Muscle of leg (tissue), 11 donors: ENCODE results near the gene AUTS2. TPM values are rescaled to one million over a fixed set of nuclear protein-coding genes. Genes with fewer than 3 reads are reported as not detected.
A peak's percentile ranks its signal among the peaks of the same experiment; 100 is the strongest.

ENCODE experiments used
- DNase-seq: peaks from one replicate; pipeline ENCODE4 v3.0.0; 2013
- H3K27ac ChIP-seq: one replicate; pipeline ENCODE4 v1.5.1; 2013; ENCODE audit warnings: mild to moderate bottlenecking, low read length, control low read depth
- H3K27me3 ChIP-seq: one replicate; pipeline ENCODE4 v1.6.1; 2013; ENCODE audit warnings: low read length; ENCODE audit not compliant: control insufficient read depth, insufficient read depth
- H3K36me3 ChIP-seq: one replicate; pipeline ENCODE4 v1.6.1; 2013; ENCODE audit warnings: low read length; ENCODE audit not compliant: control insufficient read depth, insufficient read depth
- H3K4me1 ChIP-seq: one replicate; pipeline ENCODE4 v1.6.1; 2013; ENCODE audit warnings: low read length; ENCODE audit not compliant: control insufficient read depth, insufficient read depth
- H3K4me3 ChIP-seq: one replicate; pipeline ENCODE4 v1.5.1; 2013; ENCODE audit warnings: low read length, control low read depth
- H3K9me3 ChIP-seq: replicated peaks from 2 replicates; pipeline ENCODE4 v1.6.1; 2013; ENCODE audit warnings: low read depth, low read length; ENCODE audit not compliant: control insufficient read depth
- WGBS: methylation state at CpG from one replicate; pipeline ENCODE4 v1.1.5; 2013; ENCODE audit warnings: missing lambda C conversion rate; ENCODE audit not compliant: insufficient coverage; 5-methylcytosine and 5-hydroxymethylcytosine counted together
- polyA plus RNA-seq, 8 donors: library from polyadenylated mRNA; unstranded; fragments of 120-200 nt; gene quantifications; one replicate each; pipeline versions ENCODE4 v1.2.1 to v1.2.3, GENCODE V29; 2013; ENCODE audit warnings: inconsistent platforms in 1 of 8, low replicate concordance in 1 of 8; ENCODE audit not compliant: insufficient read length in 8 of 8, insufficient read depth in 1 of 8
- total RNA-seq: library from RNA; stranded (reverse); fragments of 120-200 nt; gene quantifications from one replicate; pipeline ENCODE4 v1.2.4, GENCODE V29; 2013

AUTS2 gene
- total and polyA plus RNA-seq, 9 donors = 28.6 to 92.3 (median 58.8) TPM

DNA sequence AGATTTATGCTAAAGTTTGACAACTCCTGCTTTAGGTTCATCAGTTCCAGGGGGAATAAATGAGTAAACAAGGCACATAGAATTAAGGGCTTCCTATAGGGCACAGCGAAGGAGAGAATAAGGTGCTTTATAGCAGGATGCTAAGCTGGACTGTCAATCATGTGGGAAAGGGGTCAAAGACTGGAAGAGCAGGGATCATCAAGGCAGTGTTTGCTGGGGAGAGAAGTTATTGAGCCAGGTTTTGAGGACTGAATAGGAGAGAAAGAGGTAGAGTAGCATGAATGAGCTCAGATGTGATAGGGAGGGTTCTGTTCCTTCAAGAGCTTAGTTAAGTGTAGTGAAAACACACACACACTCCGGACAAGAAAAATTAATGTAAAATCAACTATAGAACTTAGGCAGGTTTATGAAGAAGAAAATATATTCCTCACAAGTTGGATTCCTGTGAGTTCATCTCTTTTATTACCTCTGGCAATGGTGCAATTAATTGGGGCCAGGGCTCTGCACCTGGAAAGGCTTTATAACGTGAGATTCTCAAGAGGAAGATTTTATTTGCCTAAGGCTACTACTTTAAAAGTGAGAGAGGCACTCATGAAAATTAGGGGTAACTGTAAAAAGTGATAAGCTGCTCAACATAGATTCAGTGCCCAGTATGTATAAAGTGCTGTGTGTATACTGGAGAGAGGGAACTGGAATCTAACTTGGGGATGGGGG is 222.4 kb downstream of the AUTS2 start:
- peaks cover 34% of the 10 kb centered on the region for H3K4me1 ChIP-seq
- H3K4me3 ChIP-seq = no peak overlapping the region
- WGBS = 58% methylated on average over 2 of the region's 3 CpGs
- DNase-seq = peak; percentile 33
- H3K27me3 ChIP-seq = no peaks in the 10 kb centered on the region
- no peaks in the 10 kb centered on the region for H3K9me3 ChIP-seq
- no peak overlapping the region for H3K27ac ChIP-seq
- no peaks in the 10 kb centered on the region for H3K36me3 ChIP-seq

DNA sequence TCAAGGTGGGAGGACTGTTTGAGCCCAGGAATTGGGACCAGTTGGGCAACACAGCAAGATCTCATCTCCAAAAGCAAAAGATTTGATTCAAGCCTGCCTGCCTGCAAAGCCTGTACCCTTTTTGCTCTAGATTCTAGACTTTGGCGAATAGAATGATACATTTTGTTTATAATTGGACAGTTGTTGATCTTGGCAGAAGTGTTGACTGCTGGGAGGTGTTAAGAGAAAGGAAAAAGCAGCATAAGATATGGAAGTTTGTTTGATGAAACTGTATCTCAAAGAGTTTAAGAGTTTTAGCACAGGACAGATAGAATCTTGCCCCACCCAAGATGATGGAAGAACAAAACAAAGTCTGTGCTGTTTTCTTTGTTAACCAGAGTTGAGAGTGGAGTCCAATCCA is 224.1 kb downstream of the AUTS2 start:
- no peak overlapping the region for H3K27ac ChIP-seq
- DNase-seq = no peak
- H3K36me3 ChIP-seq = no peaks in the 10 kb centered on the region
- peaks cover 25% of the 10 kb centered on the region for H3K4me1 ChIP-seq
- no peaks in the 10 kb centered on the region for H3K9me3 ChIP-seq
- H3K27me3 ChIP-seq = no peaks in the 10 kb centered on the region
- H3K4me3 ChIP-seq = no peak overlapping the region
- 75% methylated on average over 1 of the region's 1 CpG for WGBS

DNA sequence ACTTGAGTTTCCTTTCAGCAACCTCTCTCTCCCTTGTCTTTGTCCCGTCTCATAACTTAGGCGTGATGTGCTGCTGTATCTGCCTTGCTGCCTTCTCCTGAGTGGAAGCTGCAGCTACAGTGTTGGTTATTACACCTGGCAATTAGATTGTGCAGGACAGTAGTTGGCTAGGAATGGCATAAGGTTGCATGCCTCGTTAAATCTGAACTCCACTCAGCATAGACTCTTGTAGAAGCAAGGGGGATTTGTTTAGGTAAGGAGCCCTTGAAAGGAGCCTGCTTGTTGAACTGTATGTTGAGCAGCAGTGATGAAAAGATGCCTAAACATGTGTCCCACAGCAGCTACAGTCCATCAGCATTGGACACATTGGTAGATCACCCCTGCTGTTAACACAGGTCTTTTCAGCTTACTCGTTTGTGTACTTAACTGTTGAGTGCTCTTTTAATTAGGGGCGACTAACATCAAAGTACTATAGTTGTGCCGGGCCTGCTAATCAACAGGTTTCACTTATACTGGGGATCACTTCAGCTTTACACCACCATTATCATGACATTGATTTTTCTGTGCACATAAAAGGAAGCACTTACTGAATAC is 225.0 kb downstream of the AUTS2 start:
- WGBS = 100% methylated on average over 1 of the region's 6 CpGs
- Histone ChIP-seq H3K4me3 (no peak overlapping the region), H3K27ac (no peak overlapping the region), H3K36me3 (no peaks in the 10 kb centered on the region), H3K27me3 (no peaks in the 10 kb centered on the region), H3K9me3 (no peaks in the 10 kb centered on the region), H3K4me1 (peaks cover 21% of the 10 kb centered on the region)
- DNase-seq = no peak

DNA sequence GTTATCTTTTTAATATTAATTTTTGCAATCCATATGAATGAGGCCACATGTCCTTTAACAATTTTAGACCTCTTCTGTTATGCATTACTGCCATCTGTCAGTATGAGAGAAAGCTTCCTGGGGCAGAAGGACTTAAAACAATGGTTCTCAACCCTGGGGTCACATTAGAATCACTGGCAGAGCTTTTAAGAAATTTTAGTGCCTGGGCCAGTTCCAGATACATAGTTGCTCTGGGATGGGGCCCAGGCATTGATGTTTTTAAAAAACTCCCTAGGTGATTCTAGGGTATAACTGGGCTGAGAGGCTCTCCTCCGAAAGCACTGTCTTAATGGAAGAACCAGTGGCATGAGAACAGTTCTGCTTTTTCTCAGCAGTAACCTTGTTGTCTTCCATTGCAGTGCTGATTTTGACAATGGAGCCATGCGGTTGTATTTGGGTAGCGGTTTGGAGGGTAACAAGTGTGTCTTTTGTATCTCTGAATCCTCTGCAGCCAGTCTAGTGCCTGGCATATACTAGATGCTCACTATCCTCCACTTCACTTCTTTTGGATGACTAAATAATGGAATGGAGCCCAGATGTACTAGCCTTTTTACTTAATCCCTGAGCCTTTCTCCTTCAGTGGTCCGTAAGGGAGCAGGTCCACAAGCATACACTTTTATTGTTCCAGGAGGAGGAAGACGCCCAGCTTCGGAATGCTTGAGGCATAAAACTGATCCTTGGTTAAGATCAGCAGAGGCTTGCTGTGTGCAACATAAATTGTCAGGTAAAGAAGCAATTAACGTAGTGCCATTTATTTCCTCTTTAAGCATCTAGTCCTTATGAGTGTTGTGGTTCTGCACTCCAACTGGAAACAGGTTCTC is 227.1 kb downstream of the AUTS2 start:
- DNase-seq = peak; percentile 70
- Histone ChIP-seq H3K9me3 (peaks cover 4% of the 10 kb centered on the region), H3K4me1 (peaks cover 14% of the 10 kb centered on the region), H3K27me3 (no peaks in the 10 kb centered on the region), H3K36me3 (no peaks in the 10 kb centered on the region), H3K27ac (no peak overlapping the region), H3K4me3 (no peak overlapping the region)
- WGBS = 79% methylated on average over 3 of the region's 7 CpGs

DNA sequence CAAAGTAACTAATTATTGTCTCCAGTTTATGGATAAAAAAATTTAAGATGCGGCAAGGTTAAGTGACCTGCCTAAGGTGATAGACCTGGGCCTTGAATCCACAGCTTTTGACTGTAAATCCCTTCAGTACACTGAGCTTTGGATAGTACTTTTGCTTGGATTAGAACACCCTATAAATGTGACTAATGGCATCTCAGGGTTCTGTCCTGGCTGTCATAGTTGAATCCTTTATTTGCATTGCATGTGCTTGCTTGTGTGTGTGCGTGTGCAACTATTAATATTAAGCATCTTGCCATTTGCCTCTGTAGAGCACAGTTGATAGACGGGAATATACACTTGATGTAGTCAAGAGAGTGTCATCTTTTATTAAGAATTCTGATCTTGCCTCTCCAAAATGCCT is 228.0 kb downstream of the AUTS2 start:
- WGBS = no CpG with 5 or more reads among the region's 3 CpGs
- no peaks in the 10 kb centered on the region for H3K27me3 ChIP-seq
- H3K9me3 ChIP-seq = peaks cover 4% of the 10 kb centered on the region
- no peak overlapping the region for H3K27ac ChIP-seq
- H3K4me3 ChIP-seq = no peak overlapping the region
- H3K36me3 ChIP-seq = no peaks in the 10 kb centered on the region
- DNase-seq = no peak
- peaks cover 14% of the 10 kb centered on the region for H3K4me1 ChIP-seq

DNA sequence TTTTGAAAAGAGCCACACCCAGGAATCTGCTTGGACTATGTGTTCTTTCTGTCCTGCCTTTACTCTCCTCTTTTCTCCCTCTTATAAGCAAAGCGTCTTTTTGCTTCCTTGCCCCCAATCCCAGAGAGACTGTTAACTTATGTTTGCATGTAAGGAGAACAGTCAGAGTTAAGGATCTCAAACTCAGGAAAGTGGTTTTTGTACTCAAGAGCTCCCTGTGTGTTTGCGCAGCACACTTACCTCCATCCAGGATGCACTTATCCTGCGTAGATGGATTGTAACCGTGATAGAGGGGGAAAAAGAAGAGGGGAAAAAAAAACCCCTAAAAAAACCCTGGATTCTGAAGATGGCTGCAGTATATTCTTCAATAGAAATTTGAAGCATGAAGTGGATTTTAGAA is 228.9 kb downstream of the AUTS2 start:
- peaks cover 4% of the 10 kb centered on the region for H3K9me3 ChIP-seq
- H3K4me3 ChIP-seq = no peak overlapping the region
- no peak overlapping the region for H3K27ac ChIP-seq
- no peaks in the 10 kb centered on the region for H3K36me3 ChIP-seq
- no peaks in the 10 kb centered on the region for H3K27me3 ChIP-seq
- no CpG with 5 or more reads among the region's 4 CpGs for WGBS
- H3K4me1 ChIP-seq = peaks cover 14% of the 10 kb centered on the region
- DNase-seq = no peak

DNA sequence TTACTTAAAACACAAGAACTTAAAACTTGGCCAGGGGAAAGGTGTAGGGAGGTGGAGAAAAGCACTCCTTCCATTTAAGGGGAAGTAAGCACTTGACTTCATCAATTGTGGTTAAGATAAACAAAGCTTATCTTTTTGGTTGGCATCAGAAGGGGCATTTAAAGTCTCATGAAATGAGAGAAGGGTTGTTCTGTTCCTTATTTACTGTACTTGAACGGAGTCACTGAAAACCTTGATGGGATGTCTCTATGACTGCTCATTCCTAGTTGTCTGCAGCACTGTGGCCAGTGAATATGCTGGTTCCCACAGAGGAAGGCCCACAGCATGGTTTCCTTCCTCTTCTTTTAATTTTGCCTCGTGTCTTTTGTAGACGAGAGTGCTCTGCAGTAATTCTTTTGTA is 229.3 kb downstream of the AUTS2 start:
- Histone ChIP-seq H3K27me3 (no peaks in the 10 kb centered on the region), H3K4me3 (no peak overlapping the region), H3K36me3 (no peaks in the 10 kb centered on the region), H3K27ac (no peak overlapping the region), H3K9me3 (peaks cover 4% of the 10 kb centered on the region), H3K4me1 (peaks cover 14% of the 10 kb centered on the region)
- WGBS = no CpG with 5 or more reads among the region's 3 CpGs
- no peak for DNase-seq

DNA sequence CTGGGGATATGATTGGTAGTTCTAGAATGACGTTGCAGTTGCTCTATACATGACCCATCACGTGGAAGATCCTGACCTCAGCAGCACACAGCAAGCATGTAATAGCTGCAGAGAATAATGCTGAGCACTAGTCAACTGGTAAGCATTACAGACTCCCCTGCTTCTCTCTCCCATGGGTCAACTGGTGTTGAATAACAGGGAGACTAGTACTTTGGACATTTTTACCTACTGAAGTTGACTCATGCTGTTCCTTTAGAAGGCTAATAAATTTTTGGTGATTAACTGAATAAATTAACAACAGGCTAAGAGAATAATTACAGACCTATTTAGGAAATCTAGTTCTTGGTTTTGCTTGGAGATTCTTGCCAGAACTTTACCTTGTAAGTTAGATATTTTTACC is 234.1 kb downstream of the AUTS2 start:
- no peaks in the 10 kb centered on the region for H3K36me3 ChIP-seq
- WGBS = no CpG with 5 or more reads among the region's 2 CpGs
- H3K27ac ChIP-seq = no peak overlapping the region
- no peak for DNase-seq
- no peaks in the 10 kb centered on the region for H3K27me3 ChIP-seq
- H3K9me3 ChIP-seq = peaks cover 4% of the 10 kb centered on the region
- no peak overlapping the region for H3K4me3 ChIP-seq
- H3K4me1 ChIP-seq = no peaks in the 10 kb centered on the region

DNA sequence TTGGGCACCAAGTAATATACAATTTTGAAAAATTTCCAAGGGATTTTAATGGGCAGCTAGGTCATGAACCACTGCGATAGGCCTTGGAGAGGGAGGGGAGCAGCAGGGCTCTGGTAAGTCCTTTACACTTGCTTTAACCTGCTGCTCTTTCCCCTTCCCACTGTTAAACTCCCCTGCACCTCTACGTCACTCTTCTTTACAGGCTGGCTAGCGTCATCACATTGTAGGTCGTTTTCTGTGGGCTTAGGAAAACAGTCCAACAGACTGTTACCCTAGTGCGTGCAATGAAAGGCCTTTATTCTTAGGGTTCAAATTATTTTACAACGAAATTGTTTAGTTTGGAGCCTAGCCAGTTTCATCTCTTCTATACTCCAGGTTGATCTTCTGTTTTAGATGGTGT is 235.7 kb downstream of the AUTS2 start:
- DNase-seq = no peak
- H3K4me1 ChIP-seq = no peaks in the 10 kb centered on the region
- no peaks in the 10 kb centered on the region for H3K36me3 ChIP-seq
- H3K27me3 ChIP-seq = no peaks in the 10 kb centered on the region
- WGBS = 67% methylated on average over 3 of the region's 6 CpGs
- H3K9me3 ChIP-seq = no peaks in the 10 kb centered on the region
- H3K27ac ChIP-seq = no peak overlapping the region
- no peak overlapping the region for H3K4me3 ChIP-seq

DNA sequence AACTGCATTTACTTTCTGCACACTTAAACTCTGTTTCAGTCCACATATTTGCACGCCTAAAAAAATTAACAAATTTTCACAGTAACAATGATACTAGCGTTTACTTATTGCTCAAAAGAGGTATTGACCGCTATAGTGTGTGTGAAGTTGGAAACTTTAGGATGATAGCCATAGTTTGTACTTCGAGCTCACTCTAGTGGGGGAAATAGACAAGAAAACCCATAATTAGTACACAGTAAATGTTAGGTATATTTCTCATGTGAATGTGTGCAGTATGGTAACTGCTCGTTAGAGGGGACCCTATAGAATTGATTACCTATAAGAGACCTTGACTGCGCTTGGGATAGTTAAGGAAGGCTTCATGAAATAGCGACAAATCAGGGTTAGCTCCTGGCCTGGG is 238.4 kb downstream of the AUTS2 start:
- H3K36me3 ChIP-seq = no peaks in the 10 kb centered on the region
- H3K27ac ChIP-seq = no peak overlapping the region
- DNase-seq = no peak
- H3K27me3 ChIP-seq = no peaks in the 10 kb centered on the region
- no peak overlapping the region for H3K4me3 ChIP-seq
- no peaks in the 10 kb centered on the region for H3K9me3 ChIP-seq
- no peaks in the 10 kb centered on the region for H3K4me1 ChIP-seq
- WGBS = no CpG with 5 or more reads among the region's 7 CpGs
